KOPT-K1 (cell line): ENCODE results near the gene TAS1R3.
A peak's percentile ranks its signal among the peaks of the same experiment; 100 is the strongest.
"Not testable (repeated sequence)": the region's sequence is repeated elsewhere in the genome, so short reads cannot be mapped to it uniquely, and the experiment has no call there.

ENCODE experiments used
- H3K27ac ChIP-seq: fragments of 200-600 bp; sonication (generic); 2 replicates; pipeline ENCODE4 v1.5.1; 2016; ENCODE audit warnings: antibody characterized with exemption, mild to moderate bottlenecking, low read depth, low read length; ENCODE audit not compliant: poor library complexity, severe bottlenecking
- H3K36me3 ChIP-seq: fragments of 200-600 bp; sonication (generic); 2 replicates; pipeline ENCODE4 v1.5.1; 2017; ENCODE audit warnings: antibody characterized with exemption, mild to moderate bottlenecking, low read length, moderate library complexity; ENCODE audit not compliant: insufficient read depth
- H3K9me3 ChIP-seq: fragments of 200-600 bp; sonication (generic); 2 replicates; pipeline ENCODE4 v1.5.1; 2017; ENCODE audit warnings: antibody characterized with exemption, low read length, mild to moderate bottlenecking; ENCODE audit not compliant: insufficient read depth, poor library complexity, severe bottlenecking

The TAS1R3 gene

GRCh38 chr1:1365875-1366698 lies 35.0 kb downstream of the TAS1R3 start:
- peaks cover 17% of the 10 kb centered on the region for H3K9me3 ChIP-seq
- no peaks in the 10 kb centered on the region for H3K36me3 ChIP-seq

GRCh38 chr1:1366699-1367066 lies 35.6 kb downstream of the TAS1R3 start:
- H3K27ac ChIP-seq: no peak overlapping the region
- no peaks in the 10 kb centered on the region for H3K36me3 ChIP-seq

More at GRCh38 chr1:1365875-1366698, 35.0 kb downstream of the TAS1R3 start:
- H3K27ac ChIP-seq: no peak overlapping the region

GRCh38 chr1:1367315-1367714 lies 36.2 kb downstream of the TAS1R3 start:
- Histone ChIP-seq H3K36me3 (peaks cover under 1% of the 10 kb centered on the region; the same call in 1 of the 2 replicates), H3K27ac (no peak overlapping the region), H3K9me3 (peaks cover 17% of the 10 kb centered on the region)

More at GRCh38 chr1:1366699-1367066, 35.6 kb downstream of the TAS1R3 start:
- H3K9me3 ChIP-seq: peaks cover 17% of the 10 kb centered on the region

- H3K9me3 ChIP-seq: peaks cover 17% of the 10 kb centered on the region
- not testable (repeated sequence) for H3K27ac ChIP-seq
- peaks cover 14% of the 10 kb centered on the region; the same call in 1 of the 2 replicates for H3K36me3 ChIP-seq
Measured at GRCh38 chr1:1370094-1370493, 39.0 kb downstream of the TAS1R3 start.

- H3K9me3 ChIP-seq: peaks cover 16% of the 10 kb centered on the region
- H3K27ac ChIP-seq: no peak overlapping the region
Measured at GRCh38 chr1:1370771-1371300, 39.8 kb downstream of the TAS1R3 start.

GRCh38 chr1:1371364-1371745 lies 40.3 kb downstream of the TAS1R3 start:
- Histone ChIP-seq H3K36me3 (peaks cover 14% of the 10 kb centered on the region; the same call in 1 of the 2 replicates), H3K9me3 (peaks cover 11% of the 10 kb centered on the region), H3K27ac (peak overlapping the region; percentile 12)

More at GRCh38 chr1:1370771-1371300, 39.8 kb downstream of the TAS1R3 start:
- H3K36me3 ChIP-seq: peaks cover 14% of the 10 kb centered on the region; the same call in 1 of the 2 replicates

GRCh38 chr1:1371746-1372711 lies 40.9 kb downstream of the TAS1R3 start:
- H3K36me3 ChIP-seq: peaks cover 14% of the 10 kb centered on the region; the same call in 1 of the 2 replicates
- peak overlapping the region; percentile 12 for H3K27ac ChIP-seq
- peaks cover 4% of the 10 kb centered on the region for H3K9me3 ChIP-seq

- Histone ChIP-seq H3K9me3 (no peaks in the 10 kb centered on the region), H3K27ac (no peak overlapping the region), H3K36me3 (peaks cover 14% of the 10 kb centered on the region; the same call in 1 of the 2 replicates)
Measured at GRCh38 chr1:1373051-1373814, 42.2 kb downstream of the TAS1R3 start.

GRCh38 chr1:1373815-1374588 lies 42.9 kb downstream of the TAS1R3 start:
- H3K27ac ChIP-seq: peak overlapping the region; percentile 83
- peaks cover 14% of the 10 kb centered on the region; the same call in 1 of the 2 replicates for H3K36me3 ChIP-seq
- H3K9me3 ChIP-seq: no peaks in the 10 kb centered on the region

- H3K9me3 ChIP-seq: no peaks in the 10 kb centered on the region
- peak overlapping the region; percentile 83 for H3K27ac ChIP-seq
- peaks cover 14% of the 10 kb centered on the region; the same call in 1 of the 2 replicates for H3K36me3 ChIP-seq
Measured at GRCh38 chr1:1374589-1374928, 43.5 kb downstream of the TAS1R3 start.

GRCh38 chr1:1374929-1375662 lies 44.0 kb downstream of the TAS1R3 start, which contains the start of gene AURKAIP1:
AURKAIP1 (minus strand) TSS chr1:1375207; CDS start chr1:1374756, 451 bp downstream.
- Histone ChIP-seq H3K36me3 (peaks cover 14% of the 10 kb centered on the region; the same call in 1 of the 2 replicates), H3K27ac (peak within 1 kb of the TSS; percentile 83), H3K9me3 (no peaks in the 10 kb centered on the region)

- Histone ChIP-seq H3K36me3 (peaks cover 30% of the 10 kb centered on the region; the same call in 1 of the 2 replicates), H3K27ac (peak overlapping the region; percentile 83), H3K9me3 (no peaks in the 10 kb centered on the region)
Measured at GRCh38 chr1:1376551-1377226, 45.6 kb downstream of the TAS1R3 start.
